Stimulated activated CD4-positive, alpha-beta T cell treated with anti-CD3 and anti-CD28 coated beads, Interleukin-2, amount 100 ng/mL, for 24 hours (primary cell): ENCODE results near the gene CACNA1A.
A peak's percentile ranks its signal among the peaks of the same experiment; 100 is the strongest.
"Not testable (repeated sequence)": the region's sequence is repeated elsewhere in the genome, so short reads cannot be mapped to it uniquely, and the experiment has no call there.

Source experiments
- DNase-seq, 2 donors: peaks; one replicate each; pipeline ENCODE4 v3.0.0-alpha.2; 2020

CACNA1A gene

GRCh38 chr19:13492128-13492527 is 14.2 kb downstream of the CACNA1A start:
- no peak for DNase-seq

GRCh38 chr19:13487985-13488384 is 18.3 kb downstream of the CACNA1A start:
- DNase-seq: no peak

- DNase-seq: no peak
Measured at GRCh38 chr19:13484166-13484565, 22.1 kb downstream of the CACNA1A start.

GRCh38 chr19:13483215-13483614 is 23.1 kb downstream of the CACNA1A start:
- DNase-seq: no peak

- no peak for DNase-seq
Measured at GRCh38 chr19:13478576-13478975, 27.7 kb downstream of the CACNA1A start.

- no peak for DNase-seq
Measured at GRCh38 chr19:13476071-13476470, 30.2 kb downstream of the CACNA1A start.

- no peak for DNase-seq
Measured at GRCh38 chr19:13475044-13475443, 31.2 kb downstream of the CACNA1A start.

- no peak for DNase-seq
Measured at GRCh38 chr19:13466697-13467096, 39.6 kb downstream of the CACNA1A start.

GRCh38 chr19:13463296-13463695 is 43.0 kb downstream of the CACNA1A start:
- DNase-seq: peak; percentile 20 to 24

- no peak for DNase-seq
Measured at GRCh38 chr19:13461536-13461935, 44.7 kb downstream of the CACNA1A start.

- no peak for DNase-seq
Measured at GRCh38 chr19:13460045-13460444, 46.2 kb downstream of the CACNA1A start.

GRCh38 chr19:13459351-13459750 is 46.9 kb downstream of the CACNA1A start:
- DNase-seq: no peak

GRCh38 chr19:13451434-13451995 is 54.8 kb downstream of the CACNA1A start:
- DNase-seq: no peak

GRCh38 chr19:13447978-13448377 is 58.3 kb downstream of the CACNA1A start:
- no peak for DNase-seq

- peak; percentile 51 to 56 for DNase-seq
Measured at GRCh38 chr19:13441810-13442512, 64.3 kb downstream of the CACNA1A start.

GRCh38 chr19:13437919-13438618 is 68.2 kb downstream of the CACNA1A start:
- no peak for DNase-seq

GRCh38 chr19:13436352-13436751 is 69.9 kb downstream of the CACNA1A start:
- no peak for DNase-seq

GRCh38 chr19:13430790-13431582 is 75.3 kb downstream of the CACNA1A start:
- peak; percentile 60 to 68 for DNase-seq

GRCh38 chr19:13429563-13429962 is 76.7 kb downstream of the CACNA1A start:
- DNase-seq: no peak

- peak; percentile 19 to 22 for DNase-seq
Measured at GRCh38 chr19:13428352-13428751, 77.9 kb downstream of the CACNA1A start.

GRCh38 chr19:13427273-13428051 is 78.8 kb downstream of the CACNA1A start:
- DNase-seq: no peak

GRCh38 chr19:13425875-13426274 is 80.4 kb downstream of the CACNA1A start:
- not testable (repeated sequence) for DNase-seq

GRCh38 chr19:13425151-13425550 is 81.1 kb downstream of the CACNA1A start:
- DNase-seq: no peak
